MG63 (cell line): ENCODE results near the gene WSCD1. TPM values are rescaled to one million over a fixed set of nuclear protein-coding genes. Genes with fewer than 3 reads are reported as not detected.

Experiments used
- DNase-seq: peaks from one replicate; pipeline ENCODE4 v3.0.0-alpha.2; 2020
- H3K27me3 ChIP-seq: fragments of 250-450 bp; sonication (Bioruptor Pico); 2 replicates; pipeline ENCODE4 v1.5.1; 2020; ENCODE audit warnings: mild to moderate bottlenecking, moderate library complexity
- H3K36me3 ChIP-seq: fragments of 250-450 bp; sonication (Bioruptor Pico); 2 replicates; pipeline ENCODE4 v1.5.1; 2020; ENCODE audit warnings: mild to moderate bottlenecking, moderate library complexity
- H3K4me3 ChIP-seq: fragments of 250-450 bp; sonication (Bioruptor Pico); 2 replicates; pipeline ENCODE4 v1.5.1; 2020; ENCODE audit warnings: mild to moderate bottlenecking, moderate library complexity
- H3K9me3 ChIP-seq: fragments of 250-450 bp; sonication (Bioruptor Pico); 2 replicates; pipeline ENCODE4 v1.5.1; 2020; ENCODE audit warnings: mild to moderate bottlenecking, moderate library complexity
- total RNA-seq: library from RNA; depleted of rRNA; stranded (reverse); fragments of >200 nt; shearing (Covaris generic); gene quantifications from 2 replicates; pipeline ENCODE4 v1.2.3, GENCODE V29; 2014; ENCODE audit warnings: low replicate concordance

Gene WSCD1
- total RNA-seq, 1 experiment from 2014 or later: 1.1 TPM

DNA sequence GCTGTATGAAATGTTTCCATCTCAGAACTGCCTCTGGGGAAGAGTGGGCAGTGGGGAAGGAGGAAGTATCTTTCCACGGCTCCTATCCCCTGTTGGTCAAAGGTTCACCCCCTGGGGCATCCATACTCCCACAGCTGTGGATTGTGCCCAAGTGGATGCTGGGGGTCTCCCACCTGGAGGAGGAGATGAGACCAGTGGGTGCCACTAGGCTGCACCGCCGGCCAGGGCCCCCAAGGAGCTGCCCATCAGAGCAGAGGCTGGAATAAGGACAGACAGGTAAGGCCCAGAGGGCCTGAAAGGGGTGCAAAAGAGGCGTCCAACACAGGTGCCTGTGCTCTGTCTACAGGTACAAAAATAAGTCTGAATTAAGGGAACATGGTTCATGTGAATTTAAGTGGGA, 87.5 kb downstream of the WSCD1 start:
- DNase-seq: no peak
- Histone ChIP-seq H3K4me3 (no peak overlapping the region), H3K9me3 (no peaks in the 10 kb centered on the region), H3K27me3 (no peaks in the 10 kb centered on the region), H3K36me3 (no peaks in the 10 kb centered on the region)

DNA sequence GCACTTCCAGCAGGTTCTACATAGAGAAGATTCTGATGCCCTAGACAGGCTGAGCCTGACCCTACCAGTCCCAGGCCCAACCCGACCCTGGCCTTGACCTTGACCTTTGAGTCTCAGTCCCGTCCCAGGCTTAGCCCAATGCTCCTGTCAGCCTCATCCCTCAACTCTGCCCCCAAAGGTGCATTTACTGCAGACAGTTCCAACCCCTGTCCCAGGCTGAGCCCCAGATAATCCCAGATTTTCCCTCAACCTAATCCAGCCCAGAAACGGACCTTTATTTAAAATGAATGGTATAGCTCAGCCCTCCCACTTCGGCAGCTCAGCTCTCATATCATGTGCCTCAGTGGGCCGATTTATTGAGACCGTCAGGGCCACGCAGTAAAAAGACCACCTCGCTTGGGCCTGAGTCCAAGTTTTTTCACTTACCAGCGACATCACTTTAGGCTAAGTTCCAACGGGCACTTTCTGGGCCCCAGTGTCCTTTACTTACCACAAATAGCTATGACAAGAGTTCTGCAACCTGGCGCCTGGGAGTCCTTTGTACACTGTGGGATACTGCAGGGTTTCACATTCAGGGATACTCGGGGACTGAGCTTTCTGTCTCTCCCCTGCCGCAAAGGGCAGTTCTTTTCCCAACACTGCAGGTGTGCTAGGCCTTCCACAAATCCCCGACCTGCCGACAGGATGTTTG, 89.5 kb downstream of the WSCD1 start:
- H3K9me3 ChIP-seq: no peaks in the 10 kb centered on the region
- DNase-seq: no peak
- no peaks in the 10 kb centered on the region for H3K36me3 ChIP-seq
- H3K4me3 ChIP-seq: no peak overlapping the region
- no peaks in the 10 kb centered on the region for H3K27me3 ChIP-seq

GRCh38 chr17:6160232-6160555, 90.0 kb downstream of the WSCD1 start:
- H3K4me3 ChIP-seq: no peak overlapping the region
- no peaks in the 10 kb centered on the region for H3K27me3 ChIP-seq
- no peaks in the 10 kb centered on the region for H3K9me3 ChIP-seq
- H3K36me3 ChIP-seq: no peaks in the 10 kb centered on the region
- no peak for DNase-seq

- DNase-seq: no peak
- H3K27me3 ChIP-seq: no peaks in the 10 kb centered on the region
- H3K36me3 ChIP-seq: no peaks in the 10 kb centered on the region
- no peaks in the 10 kb centered on the region for H3K9me3 ChIP-seq
- H3K4me3 ChIP-seq: no peak overlapping the region
Observed at GRCh38 chr17:6160911-6161855, 91.0 kb downstream of the WSCD1 start.

GRCh38 chr17:6162216-6162615, 92.0 kb downstream of the WSCD1 start:
- no peaks in the 10 kb centered on the region for H3K9me3 ChIP-seq
- no peak for DNase-seq
- H3K36me3 ChIP-seq: no peaks in the 10 kb centered on the region
- no peak overlapping the region for H3K4me3 ChIP-seq
- H3K27me3 ChIP-seq: no peaks in the 10 kb centered on the region

GRCh38 chr17:6162892-6163291, 92.7 kb downstream of the WSCD1 start:
- Histone ChIP-seq H3K9me3 (no peaks in the 10 kb centered on the region), H3K4me3 (no peak overlapping the region), H3K36me3 (no peaks in the 10 kb centered on the region), H3K27me3 (no peaks in the 10 kb centered on the region)
- DNase-seq: no peak

DNA sequence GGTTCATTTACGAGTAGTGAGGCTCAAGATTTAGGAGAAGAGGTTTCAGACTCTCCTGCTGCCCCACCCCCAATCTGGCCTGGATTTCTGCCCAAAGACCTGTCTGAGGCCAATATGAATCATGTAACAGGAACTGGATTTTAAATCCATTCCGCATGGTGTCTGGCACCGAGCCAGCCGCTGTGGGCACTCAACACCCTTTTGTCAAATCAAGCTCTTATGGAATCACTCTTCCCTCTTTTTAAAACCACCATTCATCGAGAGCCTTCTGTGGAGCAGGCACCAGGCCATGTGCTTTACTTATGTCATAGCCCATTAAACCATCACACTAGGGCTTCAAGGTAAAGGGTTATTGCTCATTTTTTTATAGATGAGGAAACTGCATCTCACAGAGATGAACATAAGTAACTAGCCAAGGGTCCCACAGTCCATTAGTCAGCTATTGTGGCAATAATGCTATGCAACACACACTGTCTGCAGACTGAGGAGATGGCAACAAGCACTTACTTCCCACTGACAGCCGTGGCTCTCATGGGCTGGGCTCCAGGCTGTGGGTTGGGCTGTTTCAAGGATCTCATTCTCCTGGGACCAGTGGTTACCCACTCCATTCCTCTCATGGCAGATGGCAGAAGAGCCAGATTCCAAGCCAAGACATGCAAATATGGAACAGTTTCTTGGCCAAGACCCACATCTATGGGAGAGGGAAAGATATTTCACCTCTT, 93.6 kb downstream of the WSCD1 start:
- H3K36me3 ChIP-seq: no peaks in the 10 kb centered on the region
- H3K4me3 ChIP-seq: no peak overlapping the region
- DNase-seq: peak; percentile 46
- H3K27me3 ChIP-seq: no peaks in the 10 kb centered on the region
- no peaks in the 10 kb centered on the region for H3K9me3 ChIP-seq

DNA sequence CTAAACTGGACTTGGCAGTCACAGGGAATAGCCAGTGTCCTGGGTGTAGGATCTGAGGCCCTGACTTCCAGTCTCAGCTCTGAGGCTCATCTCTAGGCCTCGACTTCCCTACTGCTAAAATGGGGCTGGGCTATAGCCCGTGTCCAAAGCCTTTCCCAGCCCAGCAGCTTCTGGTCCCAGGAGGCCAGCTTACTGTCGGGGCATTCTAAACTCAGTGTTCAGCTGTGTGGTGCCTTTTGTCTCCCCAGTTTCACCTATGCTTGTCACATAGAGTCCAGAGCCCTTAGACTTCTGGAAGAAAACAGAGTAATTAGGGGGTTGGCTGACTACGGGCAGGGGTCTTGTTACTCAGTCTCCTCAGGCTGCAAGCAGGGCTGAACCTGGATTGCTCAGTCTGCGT, 94.8 kb downstream of the WSCD1 start:
- Histone ChIP-seq H3K36me3 (no peaks in the 10 kb centered on the region), H3K9me3 (no peaks in the 10 kb centered on the region), H3K27me3 (no peaks in the 10 kb centered on the region), H3K4me3 (no peak overlapping the region)
- DNase-seq: no peak

GRCh38 chr17:6165806-6166205, 95.6 kb downstream of the WSCD1 start:
- no peak for DNase-seq
- Histone ChIP-seq H3K4me3 (no peak overlapping the region), H3K9me3 (no peaks in the 10 kb centered on the region), H3K27me3 (no peaks in the 10 kb centered on the region), H3K36me3 (no peaks in the 10 kb centered on the region)

- Histone ChIP-seq H3K36me3 (no peaks in the 10 kb centered on the region), H3K4me3 (no peak overlapping the region), H3K9me3 (no peaks in the 10 kb centered on the region), H3K27me3 (no peaks in the 10 kb centered on the region)
- no peak for DNase-seq
Observed at GRCh38 chr17:6166492-6167179, 96.5 kb downstream of the WSCD1 start.

- Histone ChIP-seq H3K4me3 (no peak overlapping the region), H3K27me3 (no peaks in the 10 kb centered on the region), H3K9me3 (no peaks in the 10 kb centered on the region), H3K36me3 (no peaks in the 10 kb centered on the region)
- DNase-seq: no peak
Observed at GRCh38 chr17:6168296-6168695, 98.1 kb downstream of the WSCD1 start.

DNA sequence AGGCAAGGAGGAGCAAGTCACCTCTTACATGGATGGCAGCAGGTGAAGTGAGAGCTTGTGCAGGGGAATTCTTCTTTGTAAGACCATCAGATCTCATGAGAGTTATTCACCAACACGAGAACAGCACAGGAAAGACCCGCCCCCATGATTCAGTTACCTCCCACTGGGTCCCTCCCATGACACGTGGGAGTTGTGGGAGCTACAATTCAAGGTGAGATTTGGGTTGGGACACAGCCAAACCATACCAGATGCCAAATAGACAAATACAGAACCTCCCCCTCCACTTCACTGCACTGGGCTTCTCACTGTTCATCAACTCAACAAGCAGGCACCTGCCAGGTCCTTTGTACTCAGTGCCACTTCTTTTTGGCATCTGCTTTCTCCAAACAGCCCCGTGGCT, 100.2 kb downstream of the WSCD1 start:
- no peaks in the 10 kb centered on the region for H3K27me3 ChIP-seq
- DNase-seq: no peak
- no peaks in the 10 kb centered on the region for H3K9me3 ChIP-seq
- H3K36me3 ChIP-seq: no peaks in the 10 kb centered on the region
- no peak overlapping the region for H3K4me3 ChIP-seq

GRCh38 chr17:6172642-6173330, 102.6 kb downstream of the WSCD1 start:
- Histone ChIP-seq H3K36me3 (no peaks in the 10 kb centered on the region), H3K4me3 (no peak overlapping the region), H3K27me3 (no peaks in the 10 kb centered on the region), H3K9me3 (no peaks in the 10 kb centered on the region)
- no peak for DNase-seq

- DNase-seq: no peak
Observed at GRCh38 chr17:6173653-6174052, 103.5 kb downstream of the WSCD1 start.

More at GRCh38 chr17:6173653-6174052, 103.5 kb downstream of the WSCD1 start:
- no peaks in the 10 kb centered on the region for H3K36me3 ChIP-seq
- H3K9me3 ChIP-seq: no peaks in the 10 kb centered on the region
- no peaks in the 10 kb centered on the region for H3K27me3 ChIP-seq
- no peak overlapping the region for H3K4me3 ChIP-seq
